Measurements from ENCODE around the gene PTPRH.

The PTPRH gene

DNA sequence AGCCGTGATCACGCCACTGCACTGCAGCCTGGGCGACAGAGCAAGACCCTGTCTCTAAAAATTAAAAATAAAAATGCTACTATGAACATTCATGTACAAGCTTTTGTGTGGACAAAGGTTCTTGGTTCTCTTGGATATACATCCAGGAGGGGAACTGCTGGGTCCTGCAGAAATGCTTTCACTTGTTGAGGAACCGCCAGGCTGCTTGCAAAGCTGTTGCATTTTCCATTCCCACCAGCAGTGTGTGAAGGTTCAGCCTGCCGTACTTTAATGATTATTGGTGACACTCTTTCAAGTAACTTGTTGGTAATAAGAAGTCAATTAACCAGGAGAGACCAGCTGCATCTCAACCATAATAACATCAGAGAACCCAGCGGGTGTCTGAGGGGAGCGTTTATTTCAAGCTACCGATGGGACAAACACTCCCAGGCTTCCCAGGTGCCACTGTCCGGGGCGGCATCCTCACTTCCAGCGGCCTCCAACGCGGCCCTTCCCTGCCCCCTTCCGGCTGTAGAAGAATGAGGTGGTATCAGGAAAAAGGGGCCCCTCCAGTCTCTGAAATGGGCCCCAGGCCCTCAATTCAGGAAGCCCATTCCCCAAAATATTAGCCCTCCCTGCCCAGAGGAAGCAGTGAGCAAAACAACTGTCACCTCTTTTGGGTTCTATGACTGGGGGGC is 76.7 kb downstream of the PTPRH start:
- DNase-seq (ENCODE audit: low read depth in 3 of 3), result no peak

DNA sequence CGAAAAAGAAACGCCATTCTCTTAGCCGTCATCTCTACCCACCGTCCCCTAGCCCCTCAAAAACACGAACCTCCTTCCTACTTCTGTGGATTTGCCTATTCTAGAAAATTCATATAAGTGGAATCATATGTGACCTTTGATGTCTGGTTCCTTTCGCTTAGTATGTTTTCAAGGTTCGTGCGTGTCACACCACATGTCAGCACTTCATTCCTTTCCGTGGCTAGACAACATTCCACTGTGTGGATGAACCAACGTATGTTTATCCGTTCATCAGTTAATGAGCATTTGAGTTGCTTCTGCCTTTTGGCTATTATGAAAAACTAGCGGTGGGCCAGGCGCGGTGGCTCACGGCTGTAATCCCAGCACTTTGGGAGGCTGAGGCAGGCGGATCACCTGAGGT is 77.9 kb downstream of the PTPRH start:
- DNase-seq (ENCODE audit: low read depth in 3 of 3), result no peak

Measured in stimulated activated CD4-positive, alpha-beta T cell treated with anti-CD3 and anti-CD28 coated beads, TNF-alpha, amount 100 ng/mL, for 4 hours (primary cell).